ENCODE measurements around the gene KRT7.
"Not testable (repeated sequence)": the region's sequence is repeated elsewhere in the genome, so short reads cannot be mapped to it uniquely, and the experiment has no call there.

Gene KRT7

DNA sequence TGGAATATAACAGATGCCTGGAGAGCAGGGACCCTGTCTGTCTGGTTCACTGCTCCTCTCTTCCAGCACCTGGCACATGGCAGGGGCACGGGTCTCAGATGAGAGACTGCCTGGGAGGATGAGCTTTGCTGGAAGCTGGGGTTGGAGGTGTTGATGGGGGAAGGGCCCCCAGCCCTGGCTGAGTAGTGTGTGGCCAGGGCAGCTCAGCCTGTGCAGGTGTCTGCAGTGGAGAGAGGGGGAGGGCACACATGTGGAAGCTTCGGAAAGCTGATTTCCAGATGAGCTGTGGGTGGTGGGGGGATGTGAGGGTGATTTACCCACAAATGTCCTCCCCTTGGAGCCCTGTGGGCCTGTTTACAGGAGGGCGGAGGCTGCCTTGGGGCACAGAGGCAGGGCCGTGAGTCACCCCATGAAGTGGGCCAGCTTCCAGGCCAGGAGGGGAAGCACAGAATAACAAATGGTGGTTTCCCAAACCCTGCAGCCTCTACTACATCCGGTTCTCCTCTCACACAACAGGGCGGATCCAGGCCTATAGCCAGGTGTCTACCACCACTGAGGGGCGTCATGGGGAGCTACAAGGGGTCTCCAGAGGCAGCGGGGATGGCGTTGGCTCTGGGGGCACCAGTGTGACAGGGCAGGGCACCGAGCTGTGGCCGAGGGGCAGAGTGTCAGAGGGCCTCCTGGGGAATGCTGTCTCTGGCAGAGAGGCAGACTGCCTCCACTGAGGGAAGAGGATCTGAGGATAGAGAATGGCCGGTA lies 11.0 kb downstream of the KRT7 start:
- peak; percentile 9 to 60 (median 34) for DNase-seq (ENCODE audit: low read depth in 4 of 4, low spot score in 1 of 4)

DNA sequence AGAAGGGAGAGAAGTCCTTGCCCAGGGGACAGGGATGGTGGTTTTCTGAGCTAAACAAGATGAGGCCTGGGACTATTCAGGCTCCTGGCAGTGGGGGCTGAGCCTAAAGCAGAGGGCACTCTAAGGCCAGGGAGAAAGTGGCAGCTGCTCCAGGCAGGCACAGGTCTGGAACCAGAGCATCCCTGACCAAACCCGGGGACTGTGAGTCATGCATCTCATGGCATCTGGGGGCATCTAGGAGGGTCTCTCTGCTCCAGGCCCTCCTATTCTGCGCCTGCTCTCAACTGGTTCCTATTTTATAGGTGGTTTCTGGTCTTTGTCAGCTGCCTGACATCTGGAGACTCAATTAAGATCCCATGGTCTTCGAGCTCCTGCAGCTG lies 11.6 kb downstream of the KRT7 start:
- DNase-seq (ENCODE audit: low read depth in 4 of 4, low spot score in 1 of 4), result no peak

DNA sequence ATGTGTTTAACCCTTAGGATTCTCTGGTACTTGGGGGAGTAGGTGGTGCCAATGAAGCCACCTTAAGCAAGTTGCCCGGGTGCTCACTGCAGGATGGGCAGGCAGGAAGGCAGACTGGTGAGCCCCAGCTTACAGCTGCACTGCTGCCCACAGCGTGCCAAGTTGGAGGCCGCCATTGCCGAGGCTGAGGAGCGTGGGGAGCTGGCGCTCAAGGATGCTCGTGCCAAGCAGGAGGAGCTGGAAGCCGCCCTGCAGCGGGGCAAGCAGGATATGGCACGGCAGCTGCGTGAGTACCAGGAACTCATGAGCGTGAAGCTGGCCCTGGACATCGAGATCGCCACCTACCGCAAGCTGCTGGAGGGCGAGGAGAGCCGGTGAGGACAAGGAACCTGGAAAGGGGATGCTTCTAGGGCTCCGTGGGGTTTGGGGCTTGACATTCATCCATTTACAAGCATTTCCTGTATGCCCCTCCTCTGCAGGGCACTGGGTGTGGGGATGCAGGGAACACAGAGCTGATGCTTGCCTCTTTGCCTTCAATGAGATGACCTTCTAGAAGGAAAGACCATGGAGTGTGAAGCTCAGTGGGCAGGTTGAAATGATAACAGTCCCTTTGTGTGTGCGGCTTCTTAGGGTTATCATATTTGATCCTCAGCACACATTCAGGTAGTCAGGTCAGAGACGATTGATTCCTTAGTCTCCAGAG lies 12.4 kb downstream of the KRT7 start:
- DNase-seq (ENCODE audit: low read depth in 4 of 4, low spot score in 1 of 4), result no peak

DNA sequence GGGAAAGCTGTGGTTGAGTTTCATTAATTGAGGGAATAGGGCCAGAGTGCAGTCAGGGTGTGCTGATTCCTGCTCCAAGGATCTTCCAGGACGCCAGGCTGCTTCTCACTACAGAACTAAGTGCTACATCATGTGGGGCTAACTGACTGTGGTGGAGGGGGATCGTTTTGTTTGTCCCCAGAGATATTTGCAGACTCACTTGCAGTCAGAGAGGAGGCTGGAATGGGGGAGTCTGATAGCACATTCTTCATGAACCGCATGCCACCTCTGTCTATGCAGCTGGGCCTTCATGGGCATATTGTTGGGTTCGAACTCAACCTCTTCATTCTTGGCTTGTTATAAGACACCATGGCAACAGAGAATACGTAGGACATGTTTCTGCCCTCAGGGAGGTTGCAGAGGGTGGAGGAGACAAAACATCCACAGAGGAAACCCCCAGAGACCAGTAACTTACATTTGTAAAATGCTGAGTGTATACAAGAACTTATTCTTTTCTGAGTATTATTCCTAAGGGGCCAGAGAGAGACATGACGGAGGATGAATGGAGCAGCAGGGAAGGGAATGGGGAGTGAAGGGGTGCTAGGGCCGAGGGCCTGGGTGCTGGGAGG lies 13.0 kb downstream of the KRT7 start:
- DNase-seq (ENCODE audit: low read depth in 4 of 4, low spot score in 1 of 4), result no peak

DNA sequence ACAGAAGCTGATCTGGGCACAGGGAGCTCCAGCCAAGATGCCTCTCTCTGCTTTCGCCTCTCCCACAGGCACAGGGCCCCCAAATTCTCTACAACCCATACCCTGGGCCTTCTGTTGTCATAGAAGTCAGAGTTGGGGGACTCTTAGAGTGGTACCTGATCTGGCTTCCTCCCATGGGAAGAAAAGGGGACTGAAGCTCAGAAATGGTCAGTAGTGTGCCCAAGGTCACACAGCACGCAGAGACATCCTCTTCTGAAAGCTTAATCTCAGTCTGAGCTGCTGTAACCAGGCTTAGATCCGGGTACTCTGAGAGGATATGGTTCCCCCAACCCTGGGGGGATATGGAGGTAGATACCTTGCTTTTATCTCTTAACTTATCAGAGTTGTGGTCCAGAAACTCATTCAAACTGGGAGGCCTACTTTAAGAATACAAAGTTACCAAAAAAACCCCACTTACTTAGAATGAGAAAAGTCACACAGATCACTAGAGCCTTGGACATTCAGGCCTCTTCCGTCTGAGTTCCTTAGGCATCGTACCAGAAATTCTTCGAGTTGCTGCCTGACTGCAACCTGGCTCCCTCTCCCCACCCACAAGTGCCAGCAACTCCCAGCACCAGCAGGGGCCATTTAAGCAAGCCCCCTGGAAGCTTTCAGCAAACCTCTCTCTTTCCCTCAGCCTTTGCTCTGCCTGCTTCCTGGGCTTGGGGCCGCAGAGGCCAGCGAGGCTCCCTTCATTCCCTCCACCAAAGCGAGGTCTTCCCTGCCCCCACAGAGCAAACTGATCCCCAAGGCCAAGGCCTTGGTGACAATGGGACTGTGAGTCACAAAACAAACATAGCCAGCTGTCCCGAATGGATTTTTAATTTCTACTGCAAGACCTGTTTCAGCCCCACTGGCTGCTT lies 13.9 kb downstream of the KRT7 start:
- no peak for DNase-seq (ENCODE audit: low read depth in 4 of 4, low spot score in 1 of 4)

DNA sequence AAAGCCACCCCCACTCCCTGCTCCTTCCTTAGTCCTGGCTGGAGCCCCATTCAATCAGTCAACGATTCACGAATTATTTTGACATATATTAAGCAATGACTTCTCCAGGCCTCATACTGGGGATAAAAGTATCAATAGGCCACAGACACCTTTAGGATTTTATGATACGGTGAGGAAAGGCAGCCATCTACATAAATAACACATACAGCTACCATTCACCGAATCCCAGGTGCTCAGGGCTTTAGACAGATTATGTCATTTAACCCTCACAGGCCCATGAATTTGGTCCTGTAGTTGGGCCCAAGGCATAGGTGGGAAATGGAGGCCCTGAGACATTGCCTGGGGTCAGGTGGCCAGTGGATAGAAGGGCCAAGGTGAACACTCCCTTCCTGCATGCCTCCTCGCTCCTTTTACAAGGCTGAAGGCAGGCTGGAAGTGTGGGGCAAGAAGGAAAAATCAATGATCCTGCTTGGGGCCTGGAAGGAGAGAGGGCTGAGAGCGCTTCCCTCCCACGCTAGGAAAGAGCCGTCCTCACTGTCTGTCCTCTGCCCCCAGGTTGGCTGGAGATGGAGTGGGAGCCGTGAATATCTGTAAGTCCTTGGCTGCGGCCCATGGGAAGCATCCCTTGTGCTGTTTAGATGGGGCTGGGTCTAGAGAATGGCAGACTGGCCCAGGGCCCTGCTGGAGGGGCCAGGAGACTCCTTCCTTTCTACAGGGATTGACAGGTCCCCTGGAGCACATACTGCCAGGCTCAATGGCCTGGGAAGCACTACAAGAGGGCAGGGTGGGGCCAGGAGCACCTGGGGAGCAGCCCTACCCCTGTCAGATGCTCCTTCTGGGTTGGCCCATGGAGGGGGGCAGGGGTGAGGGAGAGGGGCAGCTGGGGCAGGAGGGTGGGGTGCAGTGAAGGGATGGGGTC lies 14.8 kb downstream of the KRT7 start:
- no peak for DNase-seq (ENCODE audit: low read depth in 4 of 4, low spot score in 1 of 4)

DNA sequence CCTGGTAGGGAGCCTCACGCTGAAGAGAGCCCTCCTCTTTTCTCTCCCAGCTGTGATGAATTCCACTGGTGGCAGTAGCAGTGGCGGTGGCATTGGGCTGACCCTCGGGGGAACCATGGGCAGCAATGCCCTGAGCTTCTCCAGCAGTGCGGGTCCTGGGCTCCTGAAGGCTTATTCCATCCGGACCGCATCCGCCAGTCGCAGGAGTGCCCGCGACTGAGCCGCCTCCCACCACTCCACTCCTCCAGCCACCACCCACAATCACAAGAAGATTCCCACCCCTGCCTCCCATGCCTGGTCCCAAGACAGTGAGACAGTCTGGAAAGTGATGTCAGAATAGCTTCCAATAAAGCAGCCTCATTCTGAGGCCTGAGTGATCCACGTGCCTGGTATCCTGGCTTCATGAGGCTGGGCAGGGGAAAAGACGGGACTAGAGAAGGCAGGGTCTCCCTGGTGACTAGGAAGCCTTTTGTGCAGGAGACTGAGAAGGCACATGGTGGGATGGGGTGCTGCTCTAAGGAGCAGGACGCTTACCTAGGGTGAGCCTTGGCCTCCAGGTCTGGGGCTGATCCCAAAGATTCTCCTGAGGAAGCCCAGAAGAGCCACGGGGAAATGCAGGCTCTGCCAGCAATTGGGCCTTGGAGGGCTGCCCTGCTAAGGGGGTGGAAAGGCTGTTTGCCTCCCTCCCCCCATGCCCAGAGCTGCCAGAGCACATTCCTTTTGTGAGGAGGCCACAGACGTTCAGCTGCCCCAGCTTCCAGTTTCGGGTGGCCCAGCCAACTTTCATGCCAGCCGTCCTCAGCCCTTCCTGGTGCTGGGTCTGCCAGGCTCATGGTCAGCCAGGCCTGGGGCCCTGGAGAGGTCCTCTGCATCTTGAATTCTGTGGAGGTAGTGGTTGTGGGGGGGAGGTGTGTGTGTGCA lies 15.8 kb downstream of the KRT7 start:
- DNase-seq (ENCODE audit: low read depth in 4 of 4, low spot score in 1 of 4), result no peak

DNA sequence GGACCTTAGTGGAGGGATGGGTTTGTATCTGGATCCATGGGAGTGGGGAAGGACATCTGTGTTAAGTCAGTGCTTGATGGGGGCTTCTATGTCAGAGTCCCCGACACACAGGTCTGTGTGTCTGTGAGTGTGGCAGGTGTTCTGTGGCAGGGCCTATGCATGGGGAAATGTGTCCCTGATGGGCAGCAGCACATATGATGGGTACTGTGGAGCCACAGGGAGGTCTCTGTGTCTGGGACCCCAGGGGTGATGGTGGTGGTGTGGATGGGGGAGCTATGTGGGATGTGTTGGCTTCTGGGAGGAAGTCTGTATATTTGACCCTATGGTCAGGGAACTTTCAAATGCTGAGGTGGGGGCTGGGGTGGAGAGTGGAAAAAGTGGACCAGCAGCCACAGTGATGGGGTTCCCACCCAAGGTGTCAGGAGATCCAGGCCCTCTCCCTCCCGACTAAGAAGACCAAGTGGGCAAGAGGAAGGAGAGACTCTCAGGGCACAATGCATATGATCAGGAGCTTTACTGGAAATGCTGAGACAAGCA lies 16.5 kb downstream of the KRT7 start:
- DNase-seq (ENCODE audit: low read depth in 4 of 4, low spot score in 1 of 4), result no peak

DNA sequence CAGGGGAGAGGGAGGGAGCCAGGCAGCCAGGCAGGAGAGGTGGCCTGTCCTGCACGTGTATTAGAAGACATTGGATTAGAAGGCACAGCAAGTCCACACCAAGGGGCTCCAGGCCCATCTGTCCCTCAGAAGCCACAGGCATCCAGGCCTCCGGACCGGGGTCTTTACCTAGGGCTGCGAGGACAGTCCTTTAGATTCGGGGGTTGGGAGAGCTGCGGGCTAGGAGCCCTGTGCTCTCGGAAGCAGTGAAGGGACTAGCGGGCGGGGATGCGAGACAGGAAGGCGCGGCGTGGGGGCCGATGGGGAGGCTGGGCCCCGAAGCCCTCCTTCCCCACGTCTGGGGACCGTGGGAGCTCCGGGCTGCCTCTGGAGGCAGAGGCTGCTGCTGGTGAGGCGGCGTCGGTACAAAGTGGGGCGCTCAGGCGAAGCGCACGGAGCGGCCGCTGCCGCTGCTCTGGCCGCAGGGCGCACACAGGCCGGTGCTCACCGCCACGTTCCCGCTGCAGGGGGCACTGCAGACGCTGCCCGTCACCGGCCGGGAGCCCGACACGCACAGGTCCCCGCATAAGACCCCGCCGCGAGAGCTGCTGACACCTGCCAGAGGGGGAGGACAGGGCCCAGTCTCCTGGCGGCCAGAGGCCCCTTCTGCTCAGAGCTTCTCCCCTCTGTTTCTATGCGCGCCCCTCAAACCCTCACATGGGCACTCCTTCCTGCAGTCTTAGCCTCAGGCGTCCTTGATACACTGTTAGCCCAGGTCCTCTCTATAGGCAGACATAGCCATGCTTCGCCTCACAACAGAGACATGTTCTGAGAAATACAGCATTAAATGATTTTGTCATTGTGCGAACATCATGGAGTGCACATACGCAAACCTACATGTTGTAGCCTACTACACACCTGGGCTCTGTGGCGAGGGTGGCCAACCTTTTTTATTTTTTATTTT lies 17.3 kb downstream of the KRT7 start:
- DNase-seq (ENCODE audit: low read depth in 4 of 4, low spot score in 1 of 4), result no peak

DNA sequence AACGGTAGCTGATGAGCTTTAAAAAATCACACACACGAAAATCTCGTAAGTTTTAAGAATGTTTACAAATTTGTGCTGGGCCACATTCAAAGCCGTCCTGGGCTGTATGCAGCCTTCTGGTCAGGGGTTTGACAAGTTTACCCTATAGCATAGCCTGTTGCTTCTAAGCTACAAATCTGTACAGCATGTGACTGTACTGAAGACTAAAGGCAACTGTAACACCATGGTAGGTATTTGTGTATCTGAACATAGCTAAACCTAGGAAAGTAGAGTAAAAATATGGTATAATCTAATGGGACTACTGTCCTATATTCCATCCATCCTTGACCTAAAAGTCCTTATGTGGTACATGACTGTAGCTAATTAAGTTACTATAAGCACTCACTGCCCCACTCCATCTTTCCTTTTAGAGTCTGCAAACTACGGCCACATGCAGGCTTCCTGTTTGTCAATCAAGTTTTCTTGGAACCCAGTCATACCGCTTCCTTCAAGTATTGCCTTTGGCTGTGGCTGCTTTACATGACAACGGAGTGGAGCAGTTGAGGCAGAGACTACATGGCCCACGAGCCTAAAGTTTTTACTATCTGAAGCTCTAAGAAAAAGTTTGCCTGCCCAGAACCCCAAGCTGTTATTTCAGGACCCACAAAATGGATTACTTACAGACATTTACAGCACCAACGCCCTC lies 18.5 kb downstream of the KRT7 start:
- no peak for DNase-seq (ENCODE audit: low read depth in 4 of 4, low spot score in 1 of 4)

DNA sequence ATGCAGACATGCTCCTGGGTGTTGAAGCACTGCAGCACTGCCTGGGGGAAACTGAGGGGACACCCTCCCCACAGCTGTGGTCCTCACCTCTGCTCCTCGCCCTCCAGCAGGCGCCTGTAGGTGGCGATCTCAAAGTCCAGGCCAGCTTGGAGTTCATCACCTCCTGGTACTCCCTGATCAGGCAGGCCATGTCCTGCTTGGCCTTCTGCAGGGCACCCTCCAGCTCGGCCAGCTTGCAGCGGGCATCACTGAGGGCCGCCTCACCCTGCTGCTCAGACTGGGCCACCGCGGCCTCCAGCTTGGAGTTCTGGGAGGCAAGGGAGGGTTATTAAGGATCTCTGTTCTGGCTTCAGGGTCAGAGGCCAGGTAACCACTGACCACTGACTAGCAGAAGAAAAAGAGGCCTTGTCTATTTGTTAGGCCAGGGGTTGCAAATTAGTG lies 19.2 kb downstream of the KRT7 start:
- not testable (repeated sequence) for DNase-seq (ENCODE audit: low read depth in 4 of 4, low spot score in 1 of 4)

DNA sequence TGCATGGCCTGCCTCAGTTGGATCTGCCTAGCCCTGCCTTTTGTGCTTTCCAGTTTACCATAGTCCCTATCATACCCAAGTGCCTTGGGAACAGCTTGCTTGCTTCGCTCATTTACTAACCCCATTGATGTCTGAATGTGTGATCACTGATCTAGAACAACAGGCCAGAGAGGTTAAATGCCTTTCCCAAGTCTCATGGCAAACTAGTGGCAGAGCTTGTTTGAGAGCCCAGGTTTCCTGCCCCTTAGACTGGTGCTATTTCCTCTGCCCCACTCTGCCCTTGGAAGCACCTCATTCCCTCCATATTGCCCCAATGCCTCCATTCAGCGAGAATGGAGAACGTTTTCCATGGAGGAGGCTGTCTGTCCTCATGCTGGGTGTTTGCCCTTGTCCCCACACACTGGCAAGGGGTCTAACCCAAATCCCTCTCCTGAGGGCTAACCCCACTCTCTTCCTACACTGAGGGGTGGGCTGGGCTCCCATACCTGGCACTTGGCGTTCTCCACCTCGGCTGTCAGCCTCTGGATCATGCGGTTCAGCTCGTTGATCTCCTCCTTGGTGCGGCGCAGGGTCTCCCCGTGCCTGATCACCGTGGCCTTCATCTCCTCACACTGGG lies 19.8 kb downstream of the KRT7 start:
- DNase-seq (ENCODE audit: low read depth in 4 of 4, low spot score in 1 of 4), result no peak

DNA sequence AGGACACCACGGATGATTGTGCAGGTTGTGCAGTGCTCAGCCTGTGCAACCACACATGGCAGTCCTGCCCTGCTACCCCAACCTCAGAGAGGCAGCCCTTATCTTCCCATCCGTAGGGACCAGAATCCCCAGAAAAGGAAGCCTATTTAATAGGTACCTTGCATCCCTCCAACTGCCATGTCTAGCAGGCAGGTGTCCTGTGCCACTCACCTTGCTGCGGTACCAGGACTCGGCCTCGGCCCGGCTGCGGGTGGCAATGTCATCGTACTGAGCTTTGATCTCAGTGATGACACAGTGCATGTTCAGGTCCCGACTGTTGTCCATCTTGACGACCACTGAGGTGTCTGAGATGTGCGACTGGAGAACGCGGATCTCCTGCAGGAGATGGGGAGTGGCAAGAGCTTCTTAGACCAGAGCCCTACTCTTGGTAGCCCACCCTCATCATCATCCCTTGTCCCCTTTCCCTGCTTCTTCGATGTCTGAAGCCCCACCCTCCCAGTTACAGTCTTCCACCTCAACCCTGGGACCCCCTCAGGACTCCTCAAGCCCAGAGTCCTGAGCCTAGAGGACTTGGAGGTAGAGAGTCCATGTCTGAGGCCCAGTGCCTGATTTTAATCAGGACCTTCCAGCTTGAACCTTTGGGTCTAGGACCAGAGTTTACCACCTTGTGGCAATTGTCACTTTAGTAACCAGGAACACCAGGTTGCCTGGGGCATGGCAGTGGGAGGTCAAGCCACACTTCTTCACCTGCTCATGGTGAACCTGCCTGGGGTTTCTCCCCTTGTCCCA lies 20.5 kb downstream of the KRT7 start:
- no peak for DNase-seq (ENCODE audit: low read depth in 4 of 4, low spot score in 1 of 4)

DNA sequence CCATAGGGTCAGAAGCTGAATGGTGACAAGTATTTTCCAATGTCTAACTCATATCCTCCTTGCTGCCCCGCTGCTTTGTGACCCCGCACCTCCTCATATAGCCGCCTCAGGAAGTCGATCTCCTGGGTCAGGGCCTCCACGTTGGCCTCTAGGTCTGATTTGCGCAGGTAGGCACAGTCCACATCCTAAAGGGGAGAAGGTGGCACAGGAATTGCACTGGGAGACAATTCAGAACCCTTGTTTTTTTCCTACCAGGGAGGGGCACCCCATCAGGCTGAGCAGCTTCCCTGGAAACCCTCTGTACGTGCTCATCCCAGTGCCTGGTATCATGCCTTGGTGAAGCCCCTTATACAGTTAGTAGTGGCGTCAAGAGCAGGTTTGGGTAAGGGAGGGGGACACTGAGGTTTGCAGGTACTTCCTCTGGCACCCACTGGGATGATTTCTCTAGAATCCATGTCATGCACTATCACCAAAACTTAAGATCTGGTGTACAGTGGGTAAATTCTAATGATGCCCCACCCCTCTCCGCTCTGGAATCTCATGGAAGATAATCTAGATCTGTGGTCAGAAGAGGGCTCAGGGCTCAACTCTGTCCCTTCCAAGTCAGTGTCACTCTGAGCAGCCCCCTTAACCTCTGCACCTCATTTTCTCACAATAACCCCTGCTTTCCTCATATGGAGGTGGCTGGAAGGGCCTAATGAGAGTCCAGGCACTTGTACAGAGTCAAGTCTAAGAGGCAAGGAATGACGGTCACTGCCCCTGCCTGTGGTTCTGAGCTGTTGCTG lies 21.3 kb downstream of the KRT7 start:
- no peak for DNase-seq (ENCODE audit: low read depth in 4 of 4, low spot score in 1 of 4)

All from stimulated activated CD4-positive, alpha-beta T cell treated with anti-CD3 and anti-CD28 coated beads, Interleukin-1b, Interleukin-23, amount 100 ng/mL, for 24 hours (primary cell).